Cardiac fibroblast (primary cell): ENCODE data around the gene PRMT7.
A peak's percentile ranks its signal among the peaks of the same experiment; 100 is the strongest.
"Not testable (repeated sequence)": the region's sequence is repeated elsewhere in the genome, so short reads cannot be mapped to it uniquely, and the experiment has no call there.

ENCODE experiments used
- DNase-seq, 2 donors: peaks; one replicate each; pipeline versions ENCODE4 v3.0.0 to v3.0.0-alpha.2; 2010; ENCODE audit warnings: low read depth in 2 of 2
- H3K4me3 ChIP-seq, 2 donors: replicated peaks in 1 of 2; 1 replicate in 1 of 2; 2 replicates in 1 of 2; pipeline ENCODE4 v1.5.1; 2011; ENCODE audit warnings: low read depth in 2 of 2, low read length in 2 of 2, mild to moderate bottlenecking in 2 of 2, moderate library complexity in 1 of 2
- CTCF ChIP-seq: IDR thresholded peaks from one replicate; pipeline ENCODE4 v1.5.1; 2011; ENCODE audit warnings: low read depth, mild to moderate bottlenecking, low read length, inconsistent platforms

PRMT7 gene

GRCh38 chr16:68284847-68285246 lies 26.0 kb upstream of the PRMT7 start:
- no peak for TF ChIP-seq CTCF
- no peak for DNase-seq
- H3K4me3 ChIP-seq = no peak overlapping the region

GRCh38 chr16:68285683-68286082 lies 25.1 kb upstream of the PRMT7 start:
- H3K4me3 ChIP-seq = no peak overlapping the region
- DNase-seq = no peak
- TF ChIP-seq CTCF = no peak

- DNase-seq = no peak
- H3K4me3 ChIP-seq = no peak overlapping the region
These were observed 24.4 kb upstream of the PRMT7 start for GRCh38 chr16:68286153-68287074.

GRCh38 chr16:68287276-68288251 lies 23.3 kb upstream of the PRMT7 start:
- no peak for TF ChIP-seq CTCF
- peak; percentile 89 to 93 for DNase-seq
- no peak overlapping the region for H3K4me3 ChIP-seq

More at GRCh38 chr16:68286153-68287074, 24.4 kb upstream of the PRMT7 start:
- TF ChIP-seq CTCF = no peak

GRCh38 chr16:68288252-68288650 lies 22.6 kb upstream of the PRMT7 start:
- DNase-seq = no peak
- H3K4me3 ChIP-seq = no peak overlapping the region
- TF ChIP-seq CTCF = no peak

- not testable (repeated sequence) for H3K4me3 ChIP-seq, DNase-seq
These were observed 22.0 kb upstream of the PRMT7 start for GRCh38 chr16:68288796-68289195.

- DNase-seq = no peak
- H3K4me3 ChIP-seq = no peak overlapping the region
These were observed 21.6 kb upstream of the PRMT7 start for GRCh38 chr16:68289202-68289601.

More at GRCh38 chr16:68289202-68289601, 21.6 kb upstream of the PRMT7 start:
- TF ChIP-seq CTCF = no peak
